ENCODE results near the gene NEO1.
"Not testable (repeated sequence)": the region's sequence is repeated elsewhere in the genome, so short reads cannot be mapped to it uniquely, and the experiment has no call there.

NEO1 gene

DNA sequence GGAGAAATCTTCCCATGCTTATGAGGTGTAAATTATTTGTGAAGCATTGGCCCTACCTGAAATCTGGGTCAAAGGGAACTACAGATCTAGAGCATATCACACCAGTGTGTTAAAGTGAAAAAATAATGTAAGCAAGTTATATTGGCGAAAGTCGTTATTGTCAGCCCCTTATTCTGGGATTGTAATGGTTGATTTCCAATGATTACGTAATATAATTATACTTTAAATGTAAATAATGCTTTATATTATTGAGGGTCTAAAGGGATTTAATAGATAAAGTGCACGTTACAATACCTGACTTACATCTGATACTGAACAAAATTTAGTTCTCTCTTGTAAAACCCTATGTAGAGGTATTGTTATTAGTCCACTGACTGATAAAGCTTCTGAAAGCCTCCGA, 101.2 kb downstream of the NEO1 start:
- H3K27me3 ChIP-seq (ENCODE audit: control insufficient read depth in 2 of 2, insufficient read depth in 2 of 2, low read length in 2 of 2), result no peaks in the 10 kb centered on the region
- no peaks in the 10 kb centered on the region for H3K4me1 ChIP-seq (ENCODE audit: control insufficient read depth in 2 of 2, insufficient read depth in 2 of 2, low read length in 2 of 2)
- H3K9ac ChIP-seq (ENCODE audit: low read depth in 1 of 2, low read length in 2 of 2), result no peak overlapping the region
- H3K36me3 ChIP-seq (ENCODE audit: control insufficient read depth in 2 of 2, insufficient read depth in 2 of 2, low read length in 2 of 2), result peaks cover 4 to 15% of the 10 kb centered on the region in 2 donors
- peaks cover 0 to 4% of the 10 kb centered on the region in 2 donors for H3K9me3 ChIP-seq (ENCODE audit: control insufficient read depth in 2 of 2, low read length in 2 of 2)
- H3K27ac ChIP-seq (ENCODE audit: low read depth in 2 of 2, low read length in 2 of 2), result no peak overlapping the region
- no peak overlapping the region for H3K4me3 ChIP-seq (ENCODE audit: low read length in 2 of 2)

DNA sequence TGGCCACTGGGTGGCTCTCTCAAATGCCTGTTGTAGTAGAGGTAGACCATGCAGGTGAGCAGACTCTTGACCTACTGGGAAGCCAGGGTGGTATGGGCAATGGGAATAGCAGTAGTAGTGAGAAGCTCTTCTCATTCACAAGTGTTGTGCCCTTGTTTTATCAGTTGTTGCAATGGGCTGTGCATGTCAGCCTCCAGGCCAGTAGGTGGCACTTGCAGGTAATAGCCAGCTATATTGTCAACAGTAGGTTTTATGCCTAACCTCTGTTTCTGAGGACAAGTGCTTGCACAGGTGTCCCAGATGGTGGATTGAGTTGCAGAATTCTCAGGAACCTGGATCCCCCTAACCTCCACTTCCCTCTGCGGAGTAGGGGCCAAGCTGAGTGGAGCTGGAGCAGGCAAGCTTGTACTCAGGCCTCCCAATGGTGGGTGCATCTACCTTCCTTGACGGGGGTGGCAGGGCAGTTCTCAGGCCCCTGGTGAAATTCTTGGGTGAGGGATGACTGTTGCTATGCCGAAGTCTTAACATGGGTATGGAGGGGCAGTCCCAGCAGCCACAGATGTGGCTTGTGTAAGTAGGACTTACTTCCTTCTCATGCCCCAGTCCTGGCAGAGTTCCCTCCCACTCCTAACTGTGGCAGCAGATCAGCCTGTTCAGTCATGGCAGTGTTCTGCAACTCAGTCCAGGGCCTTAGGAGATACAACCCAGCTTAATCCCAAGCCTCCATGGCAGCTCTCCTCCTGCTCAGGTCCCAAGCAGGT, 104.3 kb downstream of the NEO1 start:
- peaks cover 0 to 15% of the 10 kb centered on the region in 2 donors for H3K36me3 ChIP-seq (ENCODE audit: control insufficient read depth in 2 of 2, insufficient read depth in 2 of 2, low read length in 2 of 2)
- no peak overlapping the region for H3K9ac ChIP-seq (ENCODE audit: low read depth in 1 of 2, low read length in 2 of 2)
- H3K4me3 ChIP-seq (ENCODE audit: low read length in 2 of 2), result no peak overlapping the region
- H3K4me1 ChIP-seq (ENCODE audit: control insufficient read depth in 2 of 2, insufficient read depth in 2 of 2, low read length in 2 of 2), result no peaks in the 10 kb centered on the region
- no peaks in the 10 kb centered on the region for H3K27me3 ChIP-seq (ENCODE audit: control insufficient read depth in 2 of 2, insufficient read depth in 2 of 2, low read length in 2 of 2)
- H3K9me3 ChIP-seq (ENCODE audit: control insufficient read depth in 2 of 2, low read length in 2 of 2), result peaks cover 0 to 4% of the 10 kb centered on the region in 2 donors
- H3K27ac ChIP-seq (ENCODE audit: low read depth in 2 of 2, low read length in 2 of 2), result no peak overlapping the region

DNA sequence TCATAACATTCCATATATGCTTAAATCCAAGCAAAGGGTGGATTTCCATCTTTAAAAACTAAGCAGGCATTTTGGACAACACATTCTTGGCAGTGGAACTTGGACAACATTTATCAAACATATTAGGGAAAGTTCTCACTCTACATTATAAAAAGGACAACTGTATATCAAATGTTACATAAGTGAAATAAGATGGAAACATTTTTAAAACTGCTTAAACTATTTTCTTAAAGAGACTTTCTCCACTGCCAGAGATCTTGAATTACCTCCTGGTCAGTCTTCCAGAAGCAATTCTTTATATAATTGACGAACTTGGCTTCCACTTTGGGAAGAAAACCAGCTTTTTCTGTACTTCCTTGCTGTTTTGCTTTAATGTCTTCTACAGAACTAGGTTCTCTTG, 109.3 kb downstream of the NEO1 start:
- H3K4me3 ChIP-seq (ENCODE audit: low read length in 2 of 2), result no peak overlapping the region
- no peak overlapping the region for H3K27ac ChIP-seq (ENCODE audit: low read depth in 2 of 2, low read length in 2 of 2)
- H3K36me3 ChIP-seq (ENCODE audit: control insufficient read depth in 2 of 2, insufficient read depth in 2 of 2, low read length in 2 of 2), result peaks cover 0 to 9% of the 10 kb centered on the region in 2 donors
- no peaks in the 10 kb centered on the region for H3K27me3 ChIP-seq (ENCODE audit: control insufficient read depth in 2 of 2, insufficient read depth in 2 of 2, low read length in 2 of 2)
- no peaks in the 10 kb centered on the region for H3K4me1 ChIP-seq (ENCODE audit: control insufficient read depth in 2 of 2, insufficient read depth in 2 of 2, low read length in 2 of 2)
- H3K9ac ChIP-seq (ENCODE audit: low read depth in 1 of 2, low read length in 2 of 2), result no peak overlapping the region
- H3K9me3 ChIP-seq (ENCODE audit: control insufficient read depth in 2 of 2, low read length in 2 of 2), result no peaks in the 10 kb centered on the region

DNA sequence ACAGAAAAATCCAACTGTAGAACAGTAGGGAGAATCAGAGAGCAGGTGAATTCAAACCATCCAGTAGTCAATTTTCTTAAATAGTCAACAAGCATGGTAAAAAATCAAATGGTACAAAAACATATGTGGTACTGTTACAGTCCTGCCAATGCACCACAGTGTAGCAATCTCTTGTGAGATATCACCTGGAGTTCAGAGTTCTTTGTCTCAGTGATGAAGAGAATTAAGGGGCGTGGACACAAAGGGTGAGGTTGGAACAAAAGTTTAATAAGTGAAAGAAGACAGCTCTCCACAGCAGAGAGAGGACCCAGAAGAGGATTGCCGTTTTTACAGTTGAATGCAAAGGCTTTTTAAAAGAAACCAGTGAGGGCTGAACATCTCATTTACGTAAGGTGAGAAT, 113.2 kb downstream of the NEO1 start:
- Histone ChIP-seq H3K9ac (ENCODE audit: low read depth in 1 of 2, low read length in 2 of 2) (no peak overlapping the region), H3K4me3 (ENCODE audit: low read length in 2 of 2) (no peak overlapping the region), H3K9me3 (ENCODE audit: control insufficient read depth in 2 of 2, low read length in 2 of 2) (no peaks in the 10 kb centered on the region), H3K27ac (ENCODE audit: low read depth in 2 of 2, low read length in 2 of 2) (no peak overlapping the region), H3K4me1 (ENCODE audit: control insufficient read depth in 2 of 2, insufficient read depth in 2 of 2, low read length in 2 of 2) (no peaks in the 10 kb centered on the region), H3K36me3 (ENCODE audit: control insufficient read depth in 2 of 2, insufficient read depth in 2 of 2, low read length in 2 of 2) (no peaks in the 10 kb centered on the region), H3K27me3 (ENCODE audit: control insufficient read depth in 2 of 2, insufficient read depth in 2 of 2, low read length in 2 of 2) (no peaks in the 10 kb centered on the region)

DNA sequence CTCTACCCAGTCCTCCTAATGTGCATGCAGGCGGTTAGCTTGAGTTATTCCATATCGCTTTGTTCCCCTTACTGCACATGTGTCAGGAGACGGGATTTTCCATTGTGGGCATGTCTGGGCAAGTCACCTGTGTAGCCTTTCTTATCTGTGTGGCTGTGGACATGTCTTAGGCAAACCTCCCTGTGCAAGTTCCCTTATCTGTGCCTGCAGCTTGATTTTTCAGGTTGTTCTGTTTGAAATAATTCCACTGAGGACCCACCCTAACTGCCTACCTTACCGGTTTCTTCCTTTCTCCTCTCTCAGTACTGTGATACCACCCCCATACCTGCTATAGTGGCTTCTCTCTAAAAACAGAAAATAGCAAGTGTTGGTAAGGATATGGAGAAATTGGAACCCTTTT, 113.6 kb downstream of the NEO1 start:
- Histone ChIP-seq H3K36me3 (ENCODE audit: control insufficient read depth in 2 of 2, insufficient read depth in 2 of 2, low read length in 2 of 2) (no peaks in the 10 kb centered on the region), H3K9ac (ENCODE audit: low read depth in 1 of 2, low read length in 2 of 2) (no peak overlapping the region), H3K9me3 (ENCODE audit: control insufficient read depth in 2 of 2, low read length in 2 of 2) (no peaks in the 10 kb centered on the region), H3K4me3 (ENCODE audit: low read length in 2 of 2) (no peak overlapping the region), H3K27me3 (ENCODE audit: control insufficient read depth in 2 of 2, insufficient read depth in 2 of 2, low read length in 2 of 2) (no peaks in the 10 kb centered on the region), H3K4me1 (ENCODE audit: control insufficient read depth in 2 of 2, insufficient read depth in 2 of 2, low read length in 2 of 2) (no peaks in the 10 kb centered on the region), H3K27ac (ENCODE audit: low read depth in 2 of 2, low read length in 2 of 2) (no peak overlapping the region)

DNA sequence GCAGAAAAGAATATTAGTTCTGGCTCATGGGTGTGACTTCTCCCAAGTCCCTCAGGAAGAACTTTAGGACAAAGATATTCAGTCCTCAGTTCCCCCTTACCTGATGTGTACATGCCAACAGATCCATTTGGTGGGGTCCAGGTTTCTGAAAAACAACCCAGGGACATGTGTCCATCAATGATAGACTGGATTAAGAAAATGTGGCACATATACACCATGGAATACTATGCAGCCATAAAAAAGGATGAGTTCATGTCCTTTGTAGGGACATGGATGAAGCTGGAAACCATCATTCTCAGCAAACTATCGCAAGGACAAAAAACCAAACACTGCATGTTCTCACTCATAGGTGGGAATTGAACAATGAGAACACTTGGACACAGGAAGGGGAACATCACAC, 114.4 kb downstream of the NEO1 start:
- not testable (repeated sequence) for H3K9ac ChIP-seq (ENCODE audit: low read depth in 1 of 2, low read length in 2 of 2); H3K36me3 ChIP-seq (ENCODE audit: control insufficient read depth in 2 of 2, insufficient read depth in 2 of 2, low read length in 2 of 2); H3K4me1 ChIP-seq (ENCODE audit: control insufficient read depth in 2 of 2, insufficient read depth in 2 of 2, low read length in 2 of 2); H3K27me3 ChIP-seq (ENCODE audit: control insufficient read depth in 2 of 2, insufficient read depth in 2 of 2, low read length in 2 of 2); H3K4me3 ChIP-seq (ENCODE audit: low read length in 2 of 2); H3K9me3 ChIP-seq (ENCODE audit: control insufficient read depth in 2 of 2, low read length in 2 of 2); H3K27ac ChIP-seq (ENCODE audit: low read depth in 2 of 2, low read length in 2 of 2)

DNA sequence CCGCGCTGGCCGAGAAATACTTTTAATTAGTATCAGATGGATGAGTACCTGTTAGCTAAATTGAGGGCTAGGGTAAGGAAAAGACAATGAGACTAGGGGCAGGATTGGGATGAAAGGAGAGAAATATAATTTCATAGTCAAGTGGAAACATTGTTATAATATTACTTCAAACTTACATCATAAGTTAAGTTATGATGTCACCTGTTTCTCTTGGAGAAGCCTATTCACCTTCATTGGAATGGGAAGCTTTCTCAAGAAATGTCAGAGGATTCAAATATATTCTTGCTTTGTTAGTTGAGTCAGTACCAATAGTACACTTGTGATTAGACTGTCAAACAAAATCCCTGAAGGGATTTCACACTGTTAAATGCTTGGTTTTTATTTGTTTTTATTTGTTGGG, 116.2 kb downstream of the NEO1 start:
- no peaks in the 10 kb centered on the region for H3K36me3 ChIP-seq (ENCODE audit: control insufficient read depth in 2 of 2, insufficient read depth in 2 of 2, low read length in 2 of 2)

DNA sequence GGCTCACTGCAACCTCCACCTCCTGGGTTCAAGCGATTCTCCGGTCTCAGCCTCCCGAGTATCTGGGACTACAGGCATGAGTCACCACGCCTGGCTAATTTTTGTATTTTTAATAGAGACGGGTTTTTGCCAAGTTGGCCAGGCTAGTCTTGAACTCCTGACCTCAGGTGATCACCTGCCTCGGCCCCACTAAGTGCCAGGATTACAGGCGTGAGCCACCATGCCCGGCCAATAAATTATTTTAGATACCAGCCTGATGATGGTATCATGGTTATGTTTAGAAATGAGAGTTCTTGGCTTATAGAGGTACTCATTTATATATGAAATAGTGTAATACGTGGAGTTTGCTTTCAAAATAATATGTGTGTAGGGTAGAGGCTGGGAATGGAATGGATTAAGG, 119.4 kb downstream of the NEO1 start:
- H3K4me3 ChIP-seq (ENCODE audit: low read length in 2 of 2), result no peak overlapping the region
- no peaks in the 10 kb centered on the region for H3K27me3 ChIP-seq (ENCODE audit: control insufficient read depth in 2 of 2, insufficient read depth in 2 of 2, low read length in 2 of 2)
- H3K4me1 ChIP-seq (ENCODE audit: control insufficient read depth in 2 of 2, insufficient read depth in 2 of 2, low read length in 2 of 2), result no peaks in the 10 kb centered on the region
- peaks cover 0 to 2% of the 10 kb centered on the region in 2 donors for H3K36me3 ChIP-seq (ENCODE audit: control insufficient read depth in 2 of 2, insufficient read depth in 2 of 2, low read length in 2 of 2)
- H3K9ac ChIP-seq (ENCODE audit: low read depth in 1 of 2, low read length in 2 of 2), result no peak overlapping the region
- no peak overlapping the region for H3K27ac ChIP-seq (ENCODE audit: low read depth in 2 of 2, low read length in 2 of 2)
- no peaks in the 10 kb centered on the region for H3K9me3 ChIP-seq (ENCODE audit: control insufficient read depth in 2 of 2, low read length in 2 of 2)

More for the DNA sequence above, 116.2 kb downstream of the NEO1 start:
- Histone ChIP-seq H3K27ac (ENCODE audit: low read depth in 2 of 2, low read length in 2 of 2) (no peak overlapping the region), H3K4me3 (ENCODE audit: low read length in 2 of 2) (no peak overlapping the region), H3K27me3 (ENCODE audit: control insufficient read depth in 2 of 2, insufficient read depth in 2 of 2, low read length in 2 of 2) (no peaks in the 10 kb centered on the region), H3K9me3 (ENCODE audit: control insufficient read depth in 2 of 2, low read length in 2 of 2) (no peaks in the 10 kb centered on the region), H3K9ac (ENCODE audit: low read depth in 1 of 2, low read length in 2 of 2) (no peak overlapping the region), H3K4me1 (ENCODE audit: control insufficient read depth in 2 of 2, insufficient read depth in 2 of 2, low read length in 2 of 2) (no peaks in the 10 kb centered on the region)

DNA sequence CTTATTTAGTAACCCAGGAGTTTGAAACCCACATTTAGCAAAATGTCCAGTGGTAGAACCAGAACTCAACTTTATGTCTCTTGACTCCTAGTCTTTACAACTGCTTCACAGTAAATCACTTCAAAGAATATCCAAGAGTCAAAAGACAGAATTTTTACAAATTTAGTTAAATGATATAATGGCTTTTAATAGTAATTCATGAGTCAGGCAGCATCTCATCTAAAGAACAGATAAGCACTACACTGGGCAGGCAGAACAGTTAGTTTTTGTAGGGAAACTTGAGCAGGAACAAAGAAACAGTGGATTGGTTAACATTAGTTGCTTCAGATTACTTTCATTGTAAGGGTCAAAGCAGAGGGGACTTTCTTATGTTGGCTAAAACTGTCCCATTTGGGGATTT, 120.2 kb downstream of the NEO1 start:
- no peaks in the 10 kb centered on the region for H3K4me1 ChIP-seq (ENCODE audit: control insufficient read depth in 2 of 2, insufficient read depth in 2 of 2, low read length in 2 of 2)
- no peaks in the 10 kb centered on the region for H3K27me3 ChIP-seq (ENCODE audit: control insufficient read depth in 2 of 2, insufficient read depth in 2 of 2, low read length in 2 of 2)
- H3K9me3 ChIP-seq (ENCODE audit: control insufficient read depth in 2 of 2, low read length in 2 of 2), result no peaks in the 10 kb centered on the region
- H3K4me3 ChIP-seq (ENCODE audit: low read length in 2 of 2), result no peak overlapping the region
- H3K36me3 ChIP-seq (ENCODE audit: control insufficient read depth in 2 of 2, insufficient read depth in 2 of 2, low read length in 2 of 2), result peaks cover 0 to 5% of the 10 kb centered on the region in 2 donors
- H3K27ac ChIP-seq (ENCODE audit: low read depth in 2 of 2, low read length in 2 of 2), result no peak overlapping the region
- no peak overlapping the region for H3K9ac ChIP-seq (ENCODE audit: low read depth in 1 of 2, low read length in 2 of 2)

DNA sequence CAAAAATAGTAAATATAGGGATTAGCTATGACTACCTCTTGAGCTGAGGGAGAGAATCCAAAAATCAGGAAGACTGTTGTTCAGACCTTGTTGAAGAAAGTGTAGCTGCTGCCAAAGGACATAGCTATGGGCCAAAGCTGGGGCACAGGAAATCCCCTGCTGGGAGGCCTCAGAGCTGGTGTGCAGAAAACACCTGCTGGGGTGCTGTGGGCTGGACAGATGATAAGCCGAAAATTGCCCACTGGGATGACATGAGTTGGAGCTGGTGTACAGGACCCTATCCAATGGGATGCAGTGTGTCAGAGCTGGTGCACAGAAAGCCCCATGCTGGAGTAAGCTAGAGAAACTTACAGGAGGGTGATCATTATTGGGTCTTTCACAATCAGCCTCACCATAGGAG, 121.9 kb downstream of the NEO1 start:
- H3K27ac ChIP-seq (ENCODE audit: low read depth in 2 of 2, low read length in 2 of 2), result no peak overlapping the region
- H3K9me3 ChIP-seq (ENCODE audit: control insufficient read depth in 2 of 2, low read length in 2 of 2), result no peaks in the 10 kb centered on the region
- H3K4me3 ChIP-seq (ENCODE audit: low read length in 2 of 2), result no peak overlapping the region
- H3K4me1 ChIP-seq (ENCODE audit: control insufficient read depth in 2 of 2, insufficient read depth in 2 of 2, low read length in 2 of 2), result no peaks in the 10 kb centered on the region
- H3K9ac ChIP-seq (ENCODE audit: low read depth in 1 of 2, low read length in 2 of 2), result no peak overlapping the region
- H3K27me3 ChIP-seq (ENCODE audit: control insufficient read depth in 2 of 2, insufficient read depth in 2 of 2, low read length in 2 of 2), result no peaks in the 10 kb centered on the region
- H3K36me3 ChIP-seq (ENCODE audit: control insufficient read depth in 2 of 2, insufficient read depth in 2 of 2, low read length in 2 of 2), result peaks cover 4 to 16% of the 10 kb centered on the region in 2 donors
